Activated CD4-positive, CD25-positive, alpha-beta regulatory T cell treated with anti-CD3 and anti-CD28 coated beads, Interleukin-2, amount 50 U/mL, for 24 hours (primary cell): ENCODE data around the gene PLEKHA7.
"Not testable (repeated sequence)": the region's sequence is repeated elsewhere in the genome, so short reads cannot be mapped to it uniquely, and the experiment has no call there.

ENCODE experiments used
- ATAC-seq, 2 donors: fragments of 150-1000 bp; cut with Tn5 transposase; one replicate each; pipeline ENCODE4 v1.10.0; 2021; ENCODE audit warnings: mild to moderate bottlenecking in 1 of 2, moderate library complexity in 1 of 2

PLEKHA7 gene

GRCh38 chr11:16935518-16936302, 78.5 kb downstream of the PLEKHA7 start:
- ATAC-seq: peak in 1 of 2 donors; percentile 43

DNA sequence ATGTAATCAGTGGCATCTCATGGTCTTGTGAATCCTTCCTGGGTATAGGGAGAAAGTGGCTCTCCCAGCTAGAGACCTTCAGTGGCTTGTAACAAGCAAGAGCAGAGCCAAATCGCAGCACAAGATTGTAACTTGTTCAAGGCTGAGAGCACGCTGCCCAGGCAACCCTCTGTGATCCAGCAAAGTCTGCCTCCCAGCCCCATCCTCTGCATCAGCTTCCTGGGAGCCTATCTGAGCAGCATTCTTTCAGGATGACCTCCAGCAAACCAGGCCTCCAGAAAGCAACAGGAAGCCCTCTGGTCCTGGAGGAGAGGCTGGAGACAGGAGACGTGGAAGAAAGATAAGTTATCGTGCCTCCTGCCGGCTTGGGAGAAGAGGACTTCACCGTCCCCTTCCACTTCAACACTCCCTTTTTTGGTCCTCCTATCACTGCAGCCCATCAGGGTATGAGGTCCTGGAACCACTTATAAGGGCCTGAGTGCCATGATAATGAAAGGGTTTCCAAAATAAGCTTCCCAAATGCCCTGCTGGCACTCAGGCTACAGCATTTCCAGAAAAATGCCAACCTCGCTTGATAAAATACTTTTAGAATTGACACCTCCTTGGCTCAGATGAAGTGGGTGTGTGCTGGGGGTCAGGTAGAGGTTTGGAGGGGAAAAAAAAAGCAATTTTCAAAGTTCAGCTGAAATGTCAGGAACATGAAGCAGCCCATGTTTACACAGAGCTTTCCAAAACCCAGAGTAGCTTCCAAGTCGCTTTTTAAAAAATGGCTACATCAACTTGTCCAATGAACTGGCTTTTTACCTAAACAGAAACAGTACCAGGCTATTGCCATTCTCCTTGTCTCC, 80.2 kb downstream of the PLEKHA7 start:
- ATAC-seq: no peak

DNA sequence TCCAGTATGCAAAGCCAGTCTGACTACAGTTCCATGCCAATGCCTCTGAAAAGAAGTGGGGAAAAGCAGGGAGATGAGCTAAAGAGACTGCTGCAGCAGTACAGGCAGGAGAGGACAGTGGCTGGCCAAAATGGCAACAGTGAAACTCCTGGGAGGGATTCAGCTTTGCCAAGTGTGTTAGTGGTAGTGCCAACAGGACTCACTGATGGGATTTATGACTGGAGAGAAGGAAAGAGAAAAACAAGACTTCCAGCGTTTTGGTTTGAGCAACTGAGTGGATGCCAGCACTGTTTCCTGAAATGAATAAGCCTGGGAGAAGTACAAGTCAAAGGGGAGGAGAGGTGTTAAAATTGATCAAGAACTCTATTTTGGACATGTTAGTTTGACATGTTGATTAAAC, 80.9 kb downstream of the PLEKHA7 start:
- no peak for ATAC-seq

DNA sequence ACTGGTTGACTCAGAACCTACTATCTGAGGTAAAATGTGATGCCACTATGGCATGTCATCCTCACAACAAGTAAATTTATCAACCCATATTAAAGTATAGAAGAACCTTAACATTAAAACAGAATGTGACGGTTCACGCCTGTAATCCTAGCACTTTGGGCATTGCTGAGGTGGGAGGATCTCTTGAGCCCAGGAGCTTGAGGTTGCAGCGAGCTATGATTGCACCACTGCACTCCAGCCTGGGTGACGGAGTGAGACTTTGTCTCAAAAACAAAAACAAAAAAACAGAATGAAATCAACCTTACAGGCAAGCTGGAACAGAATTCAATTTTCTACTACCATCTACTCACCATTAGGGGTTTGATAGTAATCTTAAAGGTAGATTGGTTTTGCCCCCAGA, 86.2 kb downstream of the PLEKHA7 start:
- no peak for ATAC-seq

DNA sequence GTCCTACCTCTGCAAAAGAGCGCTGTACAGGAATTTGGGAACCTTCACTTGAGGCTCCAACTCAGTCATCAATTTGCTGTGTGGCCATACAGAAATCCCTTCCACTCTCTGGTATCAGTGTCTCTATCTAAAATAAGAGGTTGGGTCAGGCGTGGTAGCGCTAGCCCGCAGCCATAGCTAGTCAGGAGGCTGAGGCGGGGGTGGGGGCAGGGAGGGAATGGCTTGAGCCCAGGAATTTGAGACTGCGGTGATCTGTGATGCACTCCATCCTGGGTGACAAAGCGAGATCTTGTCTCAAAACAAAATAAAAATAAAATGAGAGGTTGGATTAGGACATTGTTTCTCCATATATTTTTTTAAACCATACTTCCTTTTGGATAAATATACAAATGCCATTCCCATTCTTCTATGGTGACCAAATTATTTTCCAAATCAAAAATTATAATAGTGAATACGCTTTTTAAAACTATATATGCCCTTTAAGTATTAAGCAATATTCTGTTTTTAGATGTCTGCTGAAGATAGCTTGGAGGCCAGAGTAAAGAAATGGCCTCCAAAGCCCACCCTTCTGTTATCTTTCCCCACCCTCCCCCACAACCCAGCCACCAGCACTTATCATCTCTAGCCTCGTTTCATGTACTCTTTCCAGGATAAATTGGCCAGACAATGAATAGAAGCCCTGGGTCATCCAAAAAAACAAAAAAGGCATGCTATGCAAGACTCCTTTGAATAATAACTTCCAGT, 87.2 kb downstream of the PLEKHA7 start:
- no peak for ATAC-seq

GRCh38 chr11:16925561-16926065, 88.6 kb downstream of the PLEKHA7 start:
- ATAC-seq: peak; percentile 40 to 44

DNA sequence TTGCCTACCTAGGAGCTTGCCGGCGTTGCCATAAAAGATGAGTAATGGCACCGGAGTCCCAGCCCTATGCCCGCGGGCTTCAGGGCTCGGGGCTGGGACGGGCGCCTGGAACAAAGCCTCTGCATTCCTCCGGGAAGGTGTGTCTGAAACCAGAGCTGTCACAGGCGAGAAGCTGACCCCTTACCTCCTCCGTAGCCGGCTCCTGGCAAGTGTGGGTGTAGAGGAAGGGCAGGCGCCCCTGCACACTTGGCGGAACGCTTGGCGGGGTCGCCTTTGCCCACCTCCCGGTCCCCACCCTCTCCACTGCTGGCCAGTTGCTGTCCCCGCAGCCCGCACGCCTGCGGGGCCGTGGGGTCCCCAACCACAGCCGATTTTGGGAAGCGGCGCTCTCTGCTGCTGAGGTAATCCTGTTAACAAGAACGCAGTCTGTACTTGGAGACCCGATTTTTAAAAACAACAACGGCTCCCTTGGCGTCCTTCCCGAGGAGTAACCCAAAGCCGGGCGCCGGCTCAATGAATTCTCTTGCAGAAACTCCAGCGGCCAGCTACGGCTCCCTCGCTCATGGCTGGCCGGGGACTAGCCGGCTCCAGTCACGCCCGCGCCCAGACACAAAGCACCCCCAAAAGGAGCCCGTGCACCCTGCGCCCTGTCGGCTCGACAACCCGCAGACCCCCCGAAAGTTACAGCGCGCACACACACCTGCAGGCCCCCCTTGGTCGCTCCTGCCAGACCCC, 89.2 kb downstream of the PLEKHA7 start:
- ATAC-seq: peak; percentile 5 to 10

DNA sequence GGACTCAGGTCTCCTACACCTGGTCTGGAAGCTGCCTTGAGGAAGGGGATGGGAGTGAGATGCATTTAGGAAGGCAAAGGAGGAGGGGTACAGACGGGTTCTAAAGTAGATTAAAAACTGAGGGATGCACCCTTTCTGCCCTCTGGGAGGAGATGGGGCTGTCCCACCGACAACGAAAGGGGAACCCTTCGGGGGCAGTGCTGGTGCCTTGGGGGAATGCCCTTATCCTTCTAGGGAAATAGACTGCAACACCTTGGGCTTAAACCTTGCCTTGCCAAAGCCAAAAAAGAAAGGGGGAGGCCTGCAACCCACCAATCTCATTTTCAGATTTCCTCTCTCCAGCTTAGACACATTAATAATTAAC, 89.8 kb downstream of the PLEKHA7 start:
- ATAC-seq: peak; percentile 42 to 53

DNA sequence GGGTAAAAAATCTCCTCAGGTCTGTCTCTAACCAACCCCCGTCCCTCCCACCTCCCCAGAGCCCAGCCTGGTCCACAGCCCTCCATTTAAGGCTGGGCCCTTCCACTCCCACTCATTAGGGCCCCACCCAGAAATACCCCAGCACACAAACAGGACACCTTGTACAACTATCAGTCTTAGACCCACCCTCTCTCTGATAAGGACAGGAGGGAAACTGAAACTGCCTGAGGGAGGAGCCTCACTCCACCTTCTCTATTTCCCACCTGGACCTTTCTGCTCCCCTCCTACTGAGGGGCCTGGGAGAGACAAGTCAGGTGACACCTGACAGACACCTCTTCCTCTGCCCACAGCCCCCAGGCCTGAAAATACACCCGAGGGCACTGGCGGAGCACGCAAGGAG, 90.2 kb downstream of the PLEKHA7 start:
- ATAC-seq: peak in 1 of 2 donors; percentile 36

DNA sequence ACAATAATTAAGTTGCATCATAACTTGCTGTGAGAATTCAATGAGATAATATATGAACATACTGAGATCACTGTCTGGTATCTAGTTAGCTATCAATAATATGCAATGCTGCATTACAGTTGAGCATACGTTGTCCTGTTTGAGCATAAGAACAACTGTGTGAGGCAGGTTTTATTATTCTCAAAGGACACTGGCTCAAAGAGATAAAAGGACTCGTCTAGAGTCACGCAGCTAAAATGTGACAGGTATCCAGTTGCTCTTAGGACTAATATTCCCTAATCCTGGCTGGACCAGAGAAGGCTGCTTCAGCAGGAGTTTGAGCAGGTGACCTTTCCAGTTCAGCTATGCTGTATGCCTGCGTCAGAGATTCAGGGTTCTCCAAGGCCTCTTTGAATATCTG, 92.5 kb downstream of the PLEKHA7 start:
- no peak for ATAC-seq

DNA sequence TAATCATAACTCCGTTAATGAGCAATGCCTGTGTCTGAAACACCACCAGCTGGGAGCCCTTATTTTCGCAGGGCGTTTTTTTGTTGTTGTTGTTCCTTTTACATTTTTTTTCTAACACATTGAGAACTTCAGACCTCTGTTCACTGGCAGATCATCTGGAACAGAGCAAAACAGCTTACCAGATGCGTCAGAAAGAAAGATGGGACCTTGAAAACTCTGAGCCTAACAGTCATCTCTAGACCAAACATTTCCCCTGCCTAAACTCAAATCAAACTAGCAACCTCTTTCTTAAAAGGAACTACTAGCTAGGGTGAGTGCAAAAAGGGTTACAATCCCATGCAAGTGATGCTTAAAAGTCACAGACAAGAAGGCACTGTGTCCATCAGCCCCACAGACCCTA, 93.2 kb downstream of the PLEKHA7 start:
- ATAC-seq: peak in 1 of 2 donors; percentile 10

DNA sequence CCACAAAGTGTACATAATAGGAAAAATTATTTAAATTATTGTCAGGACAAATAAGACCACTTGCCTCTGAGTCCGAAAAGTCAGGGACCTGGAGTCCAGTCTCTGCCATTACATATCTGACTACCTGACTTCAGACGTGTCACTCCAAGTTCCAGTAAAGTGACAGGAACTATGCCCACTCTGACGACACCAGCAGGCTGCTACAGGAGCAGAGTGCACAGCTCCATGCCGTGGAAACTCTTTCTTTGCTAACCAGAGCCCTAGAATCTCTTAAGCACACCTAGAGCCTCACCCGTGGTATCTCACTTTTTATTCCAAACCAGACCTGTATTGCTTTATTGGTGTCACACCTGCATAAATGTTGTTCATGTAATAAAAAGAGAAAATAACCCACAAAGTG, 93.7 kb downstream of the PLEKHA7 start:
- ATAC-seq: no peak

- ATAC-seq: not testable (repeated sequence)
Observed at GRCh38 chr11:16918543-16919182, 95.6 kb downstream of the PLEKHA7 start.

GRCh38 chr11:16917941-16918340, 96.3 kb downstream of the PLEKHA7 start:
- ATAC-seq: no peak

DNA sequence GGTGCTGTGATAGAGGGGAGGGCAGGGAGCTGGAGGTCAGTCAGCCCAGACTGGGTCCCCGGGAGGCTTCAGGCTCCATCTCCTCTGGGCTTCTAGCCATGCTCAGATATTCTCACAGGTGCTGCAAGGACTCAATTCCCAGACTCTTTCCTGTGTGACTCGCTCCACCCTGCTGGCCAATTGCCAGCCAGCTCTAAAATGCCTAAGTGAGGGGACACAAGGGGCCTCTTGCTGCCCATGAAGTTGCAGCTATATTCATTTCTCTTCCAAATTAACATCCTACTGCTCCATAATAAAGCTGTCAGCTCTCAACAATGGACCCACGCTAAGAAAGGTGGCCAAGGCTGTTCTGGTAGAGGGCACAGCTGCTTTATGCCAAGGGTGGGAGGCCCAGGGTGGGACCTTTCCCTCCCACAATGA, 101.5 kb downstream of the PLEKHA7 start:
- no peak for ATAC-seq

DNA sequence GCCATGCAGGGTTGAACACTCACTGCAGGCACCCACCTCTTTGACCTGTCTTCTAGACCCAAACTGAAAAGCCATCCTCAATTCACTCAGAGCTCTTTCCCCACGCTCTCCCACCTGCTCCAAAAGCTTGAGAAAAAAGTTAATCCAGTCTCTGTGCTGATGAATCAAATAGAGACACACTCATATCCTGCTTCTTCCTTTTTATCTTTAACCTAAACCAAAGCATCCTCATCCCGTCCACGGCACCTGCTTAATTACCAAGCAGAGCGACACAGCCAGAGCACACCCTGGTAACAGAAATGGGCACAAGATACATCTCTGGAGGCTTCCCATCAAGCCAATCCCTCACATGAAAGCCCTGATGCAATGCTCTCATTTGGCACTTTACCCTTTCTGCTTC, 102.6 kb downstream of the PLEKHA7 start:
- ATAC-seq: peak in 1 of 2 donors; percentile 37

GRCh38 chr11:16911186-16911585, 103.0 kb downstream of the PLEKHA7 start:
- ATAC-seq: no peak

GRCh38 chr11:16909359-16910035, 104.7 kb downstream of the PLEKHA7 start:
- ATAC-seq: peak; percentile 69 to 75

DNA sequence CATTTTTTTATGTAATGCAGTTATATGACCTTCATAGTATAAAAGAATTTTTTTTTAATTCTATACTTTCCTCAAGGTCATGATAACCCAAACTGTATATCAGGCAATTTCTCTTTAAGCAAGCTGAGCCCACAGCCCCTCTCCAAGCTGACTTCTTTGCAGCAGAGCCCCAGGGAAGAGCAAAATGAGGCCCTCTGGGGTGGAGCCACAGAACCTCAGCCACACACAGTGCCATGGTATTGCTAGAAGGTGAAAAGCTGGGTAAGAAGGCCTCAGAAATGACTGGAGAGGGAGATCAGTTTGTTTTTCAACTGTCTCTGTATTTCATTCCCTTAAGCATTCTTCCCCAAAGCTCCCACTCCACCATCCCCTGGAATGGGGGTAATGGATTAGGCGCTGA, 108.8 kb downstream of the PLEKHA7 start:
- no peak for ATAC-seq

DNA sequence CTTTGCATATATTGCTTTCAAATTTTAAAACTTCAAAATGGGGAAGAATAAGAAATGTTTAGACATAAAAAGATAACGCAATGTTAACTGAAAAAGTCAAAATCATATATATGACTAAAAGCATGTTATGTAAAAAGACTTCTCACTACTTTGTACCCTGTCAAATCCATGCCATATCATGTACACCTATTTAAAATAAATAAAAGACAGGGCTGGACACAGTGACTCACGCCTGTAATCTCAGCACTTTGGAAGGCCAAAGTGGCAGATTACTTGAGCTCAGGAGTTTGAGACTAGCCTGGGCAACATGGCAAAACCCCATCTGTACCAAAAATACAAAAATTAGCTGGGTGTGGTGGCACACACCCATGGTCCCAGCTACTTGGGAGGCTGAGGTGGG, 109.5 kb downstream of the PLEKHA7 start:
- not testable (repeated sequence) for ATAC-seq

GRCh38 chr11:16902781-16903378, 111.3 kb downstream of the PLEKHA7 start:
- peak; percentile 87 for ATAC-seq
